HCT116 (cell line): ENCODE results near the gene GOLIM4. TPM values are rescaled to one million over a fixed set of nuclear protein-coding genes. Genes with fewer than 3 reads are reported as not detected.

Experiments
- ATAC-seq: fragments of 200-7000 bp; cut with Tn5 transposase; 2 replicates; pipeline ENCODE4 v1.9.1; 2020; ENCODE audit warnings: mild to moderate bottlenecking, moderate library complexity
- BruUV-seq: library from RNA; stranded (reverse); fragments of 400-500 nt; replicated peaks from 2 replicates; lab custom pipeline; 2021; lab: Mats Ljungman, UMichigan
- CTCF ChIA-PET: fragments of 300-600 bp; sonication (Branson Sonifier 250); formaldehyde crosslinking; loops from one replicate; lab custom pipeline; 2021; ENCODE audit warnings: antibody characterized with exemption; lab: Charles Lee
- POLR2A ChIA-PET: fragments of 300-600, 350-600 bp; sonication (Branson Sonifier 250); formaldehyde crosslinking; loops from one replicate; lab custom pipeline; 2021; ENCODE audit warnings: antibody characterized with exemption; lab: Charles Lee
- RAD21 ChIA-PET, 2 experiments: fragments of 300-600 bp; sonication (Branson Sonifier 250); formaldehyde crosslinking; loops; one replicate each; lab custom pipeline; 2023; ENCODE audit warnings: low total read pairs in 2 of 2; ENCODE audit not compliant: uncharacterized antibody in 2 of 2, unreplicated experiment in 2 of 2, low non-redundant PET in 1 of 2; lab: Charles Lee
- DNase-seq: peaks from one replicate; pipeline ENCODE4 v3.0.0-alpha.2; 2010; ENCODE audit warnings: low read depth, low spot score
- H2AFZ ChIP-seq: fragments of 200-600 bp; shearing (Covaris generic), sonication (generic); 2 replicates; pipeline ENCODE4 v1.6.1; 2017; ENCODE audit warnings: low read depth, mixed run types, mixed read lengths, antibody characterized with exemption, low read length; ENCODE audit not compliant: poor library complexity, severe bottlenecking
- H3K27ac ChIP-seq: 2 replicates; pipeline ENCODE4 v1.5.1; 2012; ENCODE audit warnings: low read depth, low read length
- H3K27me3 ChIP-seq: fragments of 200-600 bp; sonication (generic); 2 replicates; pipeline ENCODE4 v1.6.1; 2016; ENCODE audit warnings: mixed run types, low read length, mixed read lengths; ENCODE audit not compliant: insufficient read depth
- H3K36me3 ChIP-seq, 2 experiments: fragments of 200-500 bp in 1 of 2; fragments of 200-600 bp in 1 of 2; sonication (Bioruptor generic) in 1 of 2; sonication (generic) in 1 of 2; 2 replicates each; pipeline versions ENCODE4 v1.5.1 to v1.6.1; 2014 to 2016; ENCODE audit warnings: low read length in 2 of 2, inconsistent platforms in 1 of 2, mixed read lengths in 1 of 2, mixed run types in 1 of 2; ENCODE audit not compliant: insufficient read depth in 2 of 2, control insufficient read depth in 1 of 2
- H3K4me1 ChIP-seq, 2 experiments: fragments of 200-600 bp in 1 of 2; sonication (generic) in 1 of 2; 2 replicates each; pipeline versions ENCODE4 v1.5.1 to v1.6.1; 2012 to 2017; ENCODE audit warnings: low read length in 2 of 2, inconsistent platforms in 1 of 2, mild to moderate bottlenecking in 1 of 2, mixed read lengths in 1 of 2, mixed run types in 1 of 2, moderate library complexity in 1 of 2; ENCODE audit not compliant: insufficient read depth in 2 of 2, control insufficient read depth in 1 of 2
- H3K4me2 ChIP-seq: fragments of 200-600 bp; sonication (generic); 2 replicates; pipeline ENCODE4 v1.6.1; 2017; ENCODE audit warnings: mixed run types, low read length, mixed read lengths
- H3K4me3 ChIP-seq, 2 experiments: fragments of 200-600 bp in 1 of 2; sonication (generic) in 1 of 2; replicated peaks in 1 of 2; 2 replicates each; pipeline ENCODE4 v1.5.1; 2011 to 2016; ENCODE audit warnings: low read length in 2 of 2, control low read depth in 1 of 2, low read depth in 1 of 2, mild to moderate bottlenecking in 1 of 2, mixed read lengths in 1 of 2, mixed run types in 1 of 2
- H3K79me2 ChIP-seq: fragments of 200-600 bp; sonication (generic); 2 replicates; pipeline ENCODE4 v1.6.1; 2017; ENCODE audit warnings: mild to moderate bottlenecking, mixed run types, low read length, moderate library complexity, mixed read lengths; ENCODE audit not compliant: insufficient read depth
- H3K9ac ChIP-seq: fragments of 200-600 bp; sonication (generic); 2 replicates; pipeline ENCODE4 v1.6.1; 2016; ENCODE audit warnings: low read length, mixed read lengths
- H3K9me2 ChIP-seq: fragments of 200-600 bp; sonication (generic), shearing (Covaris generic); 2 replicates; pipeline ENCODE4 v1.6.1; 2017; ENCODE audit warnings: mixed run types, mild to moderate bottlenecking, moderate library complexity; ENCODE audit not compliant: insufficient read depth
- H3K9me3 ChIP-seq, 2 experiments: fragments of 200-500 bp in 1 of 2; fragments of 200-600 bp in 1 of 2; sonication (Bioruptor generic) in 1 of 2; sonication (generic) in 1 of 2; 2 replicates each; pipeline ENCODE4 v1.6.1; 2014 to 2017; ENCODE audit warnings: low read length in 2 of 2, mixed read lengths in 2 of 2, inconsistent platforms in 1 of 2, low read depth in 1 of 2, mild to moderate bottlenecking in 1 of 2, mixed run types in 1 of 2, moderate library complexity in 1 of 2; ENCODE audit not compliant: control insufficient read depth in 1 of 2, insufficient read depth in 1 of 2
- H4K20me1 ChIP-seq: fragments of 200-600 bp; sonication (generic), shearing (Covaris generic); 2 replicates; pipeline ENCODE4 v1.6.1; 2017; ENCODE audit warnings: mixed run types, mild to moderate bottlenecking, moderate library complexity; ENCODE audit not compliant: insufficient read depth
- CBX3 ChIP-seq: IDR thresholded peaks from 2 replicates; pipeline ENCODE4 v1.6.1; 2012; ENCODE audit warnings: low read depth
- CEBPB ChIP-seq: IDR thresholded peaks from 2 replicates; pipeline ENCODE4 v1.6.1; 2012; ENCODE audit warnings: low read depth
- RAD21 ChIP-seq: IDR thresholded peaks from 2 replicates; pipeline ENCODE4 v1.6.1; 2012; ENCODE audit warnings: low read depth, mild to moderate bottlenecking
- SP1 ChIP-seq: IDR thresholded peaks from 2 replicates; pipeline ENCODE4 v1.6.1; 2012; ENCODE audit warnings: low read depth
- YY1 ChIP-seq: IDR thresholded peaks from 2 replicates; pipeline ENCODE4 v1.6.1; 2011; ENCODE audit warnings: low read length, low read depth, moderate library complexity, mild to moderate bottlenecking; ENCODE audit not compliant: insufficient replicate concordance; ENCODE audit errors: extremely low read depth
- ZNF274 ChIP-seq: fragments of 200-500 bp; sonication (Bioruptor generic); IDR thresholded peaks from 2 replicates; pipeline ENCODE4 v1.6.1; 2014; ENCODE audit warnings: mild to moderate bottlenecking, low read depth, low read length, inconsistent platforms
- intact Hi-C: fragments of 100-400 bp; cut with micrococcal nuclease; formaldehyde crosslinking; loops from 2 replicates; pipeline ENCODE4 v1.10.0; 2022
- total RNA-seq: library from RNA; stranded (reverse); gene quantifications from one replicate; pipeline ENCODE4 v1.2.1, GENCODE V29; 2021; ENCODE audit not compliant: unreplicated experiment
- TF ChIP-seq, protein P1 (sequence below): IDR thresholded peaks from 2 replicates; pipeline ENCODE4 v1.6.1; 2011; ENCODE audit warnings: mild to moderate bottlenecking, low read length, moderate library complexity; ENCODE audit not compliant: insufficient replicate concordance; ENCODE audit errors: extremely low read depth
- TF ChIP-seq, protein P2 (sequence below), 3 experiments: fragments of 200-600 bp in 1 of 3; sonication (generic) in 1 of 3; IDR thresholded peaks in 2 of 3; conservative IDR thresholded peaks in 1 of 3; 2 replicates each; pipeline ENCODE4 v1.5.1; 2012 to 2017; ENCODE audit warnings: low read depth in 2 of 3, low read length in 2 of 3, antibody characterized with exemption in 1 of 3, borderline replicate concordance in 1 of 3, control low read depth in 1 of 3, mild to moderate bottlenecking in 1 of 3, mixed read lengths in 1 of 3, mixed run types in 1 of 3, moderate library complexity in 1 of 3; ENCODE audit not compliant: insufficient read depth in 1 of 3

GOLIM4 gene
- total RNA-seq, 1 experiment from 2014 or later: 10.6 TPM

DNA sequence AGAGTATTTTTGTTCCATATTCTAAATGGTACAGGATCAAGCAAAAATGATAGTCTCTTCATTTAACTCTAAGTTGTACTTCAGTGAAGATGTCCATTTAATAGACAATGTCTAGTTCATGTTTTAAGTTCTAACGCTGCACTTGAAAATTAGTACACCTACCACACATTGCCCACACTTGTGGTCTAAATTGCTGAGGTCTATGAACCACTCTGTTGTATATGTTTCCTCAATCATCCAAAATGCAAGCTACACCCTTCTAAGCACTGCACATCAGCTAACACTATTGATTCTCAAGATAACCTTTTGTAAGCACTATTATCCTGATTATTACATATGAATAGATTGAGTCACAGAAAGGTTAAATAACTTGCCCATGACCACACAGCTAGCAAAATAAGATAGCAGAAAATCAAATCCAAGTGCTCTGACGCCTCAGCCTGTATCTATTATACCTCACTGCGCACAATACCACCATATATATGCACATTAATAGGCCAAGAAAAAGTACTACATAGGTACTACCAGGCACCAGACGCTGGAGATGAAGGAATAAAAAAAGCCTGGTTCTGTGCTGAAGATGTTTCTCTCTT lies 6.4 kb downstream of the GOLIM4 start:
- intact Hi-C loops: no loop called here

More for the DNA sequence above, 6.4 kb downstream of the GOLIM4 start:
- ChIA-PET RAD21 (no interaction called here), CTCF (no interaction called here), POLR2A (no interaction called here)
- Histone ChIP-seq H3K27ac (no peak overlapping the region), H3K4me1 (peaks cover 34 to 40% of the 10 kb centered on the region in 2 experiments), H3K4me3 (no peak overlapping the region), H3K4me2 (no peak overlapping the region), H3K36me3 (no peaks in the 10 kb centered on the region), H4K20me1 (no peaks in the 10 kb centered on the region), H3K27me3 (no peaks in the 10 kb centered on the region), H2AFZ (no peak overlapping the region), H3K9me3 (no peaks in the 10 kb centered on the region), H3K9me2 (no peaks in the 10 kb centered on the region), H3K79me2 (peaks cover 62% of the 10 kb centered on the region), H3K9ac (no peak overlapping the region)
- DNase-seq (no peak), ATAC-seq (no peak)
- TF ChIP-seq CBX3: no peak
- TF ChIP-seq CEBPB: no peak
- TF ChIP-seq RAD21: no peak
- TF ChIP-seq, protein P1, sequence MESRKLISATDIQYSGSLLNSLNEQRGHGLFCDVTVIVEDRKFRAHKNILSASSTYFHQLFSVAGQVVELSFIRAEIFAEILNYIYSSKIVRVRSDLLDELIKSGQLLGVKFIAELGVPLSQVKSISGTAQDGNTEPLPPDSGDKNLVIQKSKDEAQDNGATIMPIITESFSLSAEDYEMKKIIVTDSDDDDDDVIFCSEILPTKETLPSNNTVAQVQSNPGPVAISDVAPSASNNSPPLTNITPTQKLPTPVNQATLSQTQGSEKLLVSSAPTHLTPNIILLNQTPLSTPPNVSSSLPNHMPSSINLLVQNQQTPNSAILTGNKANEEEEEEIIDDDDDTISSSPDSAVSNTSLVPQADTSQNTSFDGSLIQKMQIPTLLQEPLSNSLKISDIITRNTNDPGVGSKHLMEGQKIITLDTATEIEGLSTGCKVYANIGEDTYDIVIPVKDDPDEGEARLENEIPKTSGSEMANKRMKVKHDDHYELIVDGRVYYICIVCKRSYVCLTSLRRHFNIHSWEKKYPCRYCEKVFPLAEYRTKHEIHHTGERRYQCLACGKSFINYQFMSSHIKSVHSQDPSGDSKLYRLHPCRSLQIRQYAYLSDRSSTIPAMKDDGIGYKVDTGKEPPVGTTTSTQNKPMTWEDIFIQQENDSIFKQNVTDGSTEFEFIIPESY: no peak
- TF ChIP-seq YY1: no peak
- TF ChIP-seq ZNF274: no peak
- TF ChIP-seq SP1: no peak
- TF ChIP-seq, protein P2, sequence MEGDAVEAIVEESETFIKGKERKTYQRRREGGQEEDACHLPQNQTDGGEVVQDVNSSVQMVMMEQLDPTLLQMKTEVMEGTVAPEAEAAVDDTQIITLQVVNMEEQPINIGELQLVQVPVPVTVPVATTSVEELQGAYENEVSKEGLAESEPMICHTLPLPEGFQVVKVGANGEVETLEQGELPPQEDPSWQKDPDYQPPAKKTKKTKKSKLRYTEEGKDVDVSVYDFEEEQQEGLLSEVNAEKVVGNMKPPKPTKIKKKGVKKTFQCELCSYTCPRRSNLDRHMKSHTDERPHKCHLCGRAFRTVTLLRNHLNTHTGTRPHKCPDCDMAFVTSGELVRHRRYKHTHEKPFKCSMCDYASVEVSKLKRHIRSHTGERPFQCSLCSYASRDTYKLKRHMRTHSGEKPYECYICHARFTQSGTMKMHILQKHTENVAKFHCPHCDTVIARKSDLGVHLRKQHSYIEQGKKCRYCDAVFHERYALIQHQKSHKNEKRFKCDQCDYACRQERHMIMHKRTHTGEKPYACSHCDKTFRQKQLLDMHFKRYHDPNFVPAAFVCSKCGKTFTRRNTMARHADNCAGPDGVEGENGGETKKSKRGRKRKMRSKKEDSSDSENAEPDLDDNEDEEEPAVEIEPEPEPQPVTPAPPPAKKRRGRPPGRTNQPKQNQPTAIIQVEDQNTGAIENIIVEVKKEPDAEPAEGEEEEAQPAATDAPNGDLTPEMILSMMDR (IDR thresholded peaks at IDR 0.05 in 2 of 3, conservative IDR thresholded peaks at IDR 0.05 in 1 of 3; ENCODE audit: borderline replicate concordance in 1 of 3, insufficient read depth in 1 of 3, low read depth in 2 of 3, low read length in 2 of 3): no peak
- no TSS peak for BruUV-seq
